Large intestine (tissue), 3 donors: Measurements from ENCODE around the gene CHRDL2. TPM values are rescaled to one million over a fixed set of nuclear protein-coding genes. Genes with fewer than 3 reads are reported as not detected.

Experiments
- DNase-seq, 2 donors: peaks; one replicate each; pipeline versions ENCODE4 v3.0.0 to v3.0.0-alpha.2; 2013
- H3K27ac ChIP-seq: one replicate; pipeline ENCODE4 v1.5.1; 2013; ENCODE audit warnings: low read length
- H3K27me3 ChIP-seq: 2 replicates; pipeline ENCODE4 v1.6.1; 2013; ENCODE audit warnings: low read length; ENCODE audit not compliant: control insufficient read depth, insufficient read depth
- H3K36me3 ChIP-seq: 2 replicates; pipeline ENCODE4 v1.6.1; 2013; ENCODE audit warnings: low read length; ENCODE audit not compliant: control insufficient read depth, insufficient read depth
- H3K4me1 ChIP-seq: one replicate; pipeline ENCODE4 v1.6.1; 2013; ENCODE audit warnings: low read length; ENCODE audit not compliant: control insufficient read depth, insufficient read depth
- H3K4me3 ChIP-seq: one replicate; pipeline ENCODE4 v1.5.1; 2013; ENCODE audit warnings: low read length
- H3K9me3 ChIP-seq: one replicate; pipeline ENCODE4 v1.6.1; 2013; ENCODE audit warnings: mild to moderate bottlenecking, low read depth, low read length, moderate library complexity; ENCODE audit not compliant: control insufficient read depth
- WGBS: methylation state at CpG from one replicate; pipeline ENCODE4 v1.1.5; 2013; ENCODE audit warnings: low lambda C conversion rate; ENCODE audit not compliant: insufficient coverage; 5-methylcytosine and 5-hydroxymethylcytosine counted together
- polyA plus RNA-seq: library from polyadenylated mRNA; unstranded; fragments of 120-200 nt; gene quantifications from one replicate; pipeline ENCODE4 v1.2.1, GENCODE V29; 2013

The CHRDL2 gene
- polyA plus RNA-seq, 1 donor, result 2.4 TPM

- no peak overlapping the region for H3K27ac ChIP-seq
- no peaks in the 10 kb centered on the region for H3K36me3 ChIP-seq
- no peaks in the 10 kb centered on the region for H3K4me1 ChIP-seq
- peaks cover 4% of the 10 kb centered on the region for H3K9me3 ChIP-seq
- H3K27me3 ChIP-seq, result peaks cover 35% of the 10 kb centered on the region
- no CpG with 5 or more reads among the region's 4 CpGs for WGBS
- H3K4me3 ChIP-seq, result no peak overlapping the region
- peak; percentile 57 to 70 for DNase-seq
Measured at GRCh38 chr11:74729397-74729796, 1.8 kb downstream of the CHRDL2 start.

DNA sequence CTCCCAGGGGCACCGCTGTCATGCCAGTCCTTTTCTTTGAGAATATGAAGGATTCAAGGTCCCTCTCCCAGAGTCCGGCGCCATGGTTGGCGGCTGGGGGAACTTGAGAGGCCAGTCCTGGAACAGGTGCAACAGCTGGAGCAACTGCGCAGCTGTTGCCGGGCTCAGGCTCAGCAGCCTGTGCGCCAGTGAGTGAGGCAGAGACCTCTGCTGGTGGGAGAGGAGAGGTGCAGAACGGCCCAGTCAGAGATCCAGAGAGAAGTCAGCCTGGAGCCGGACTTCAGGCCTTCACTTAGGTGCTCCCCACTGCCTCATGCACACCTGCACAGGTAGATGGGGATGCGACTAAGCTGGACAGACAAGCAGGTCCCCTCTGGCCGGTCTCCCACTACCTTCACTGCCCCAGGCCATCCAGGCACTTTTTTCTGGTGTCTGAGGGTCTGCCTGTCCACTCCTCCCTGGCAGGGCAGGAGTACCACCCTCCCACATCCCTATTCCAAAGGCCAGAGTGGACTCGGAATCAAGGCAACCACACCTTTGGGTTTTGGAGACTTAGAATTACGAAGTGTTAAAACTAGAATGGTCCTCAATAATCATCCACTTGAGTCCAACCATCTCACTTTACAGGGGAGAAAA is 4.6 kb downstream of the CHRDL2 start:
- Histone ChIP-seq H3K4me3 (no peak overlapping the region), H3K27me3 (peaks cover 23% of the 10 kb centered on the region), H3K4me1 (no peaks in the 10 kb centered on the region), H3K36me3 (no peaks in the 10 kb centered on the region), H3K9me3 (peaks cover 4% of the 10 kb centered on the region), H3K27ac (no peak overlapping the region)
- DNase-seq, result peak; percentile 71 to 87
- whole genome bisulfite sequencing, result no CpG with 5 or more reads among the region's 13 CpGs

GRCh38 chr11:74725701-74726100 is 5.5 kb downstream of the CHRDL2 start:
- Histone ChIP-seq H3K36me3 (no peaks in the 10 kb centered on the region), H3K4me3 (no peak overlapping the region), H3K27me3 (peaks cover 15% of the 10 kb centered on the region), H3K27ac (no peak overlapping the region), H3K4me1 (peaks cover 4% of the 10 kb centered on the region), H3K9me3 (no peaks in the 10 kb centered on the region)
- DNase-seq, result no peak
- WGBS, result no CpG with 5 or more reads among the region's 4 CpGs

DNA sequence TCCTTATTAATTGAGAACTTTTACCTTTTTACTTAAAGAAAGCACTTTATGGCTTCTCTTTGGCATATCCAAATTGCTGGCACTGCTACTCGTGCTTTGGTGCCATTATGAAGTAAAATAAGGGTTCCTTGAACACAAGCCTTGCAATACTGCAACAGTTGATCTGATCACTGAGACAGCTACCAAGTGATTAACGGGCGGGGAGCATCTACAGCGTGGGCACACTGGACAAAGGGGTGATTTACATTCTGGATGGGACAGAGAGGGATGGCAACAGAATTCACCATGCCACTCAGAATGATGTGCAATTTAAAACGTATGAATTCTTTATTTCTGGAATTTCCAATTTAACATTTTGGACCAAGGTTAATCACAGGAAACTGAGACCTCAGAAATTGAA is 7.7 kb downstream of the CHRDL2 start:
- Histone ChIP-seq H3K4me3 (no peak overlapping the region), H3K27me3 (no peaks in the 10 kb centered on the region), H3K27ac (no peak overlapping the region), H3K9me3 (no peaks in the 10 kb centered on the region), H3K4me1 (peaks cover 8% of the 10 kb centered on the region), H3K36me3 (no peaks in the 10 kb centered on the region)
- no CpG with 5 or more reads among the region's 5 CpGs for WGBS
- no peak for DNase-seq

- no peaks in the 10 kb centered on the region for H3K36me3 ChIP-seq
- no CpG with 5 or more reads among the region's 3 CpGs for WGBS
- H3K9me3 ChIP-seq, result no peaks in the 10 kb centered on the region
- peaks cover 16% of the 10 kb centered on the region for H3K4me1 ChIP-seq
- DNase-seq, result no peak
- peak overlapping the region; percentile 13 for H3K27ac ChIP-seq
- no peak overlapping the region for H3K4me3 ChIP-seq
- H3K27me3 ChIP-seq, result no peaks in the 10 kb centered on the region
Measured at GRCh38 chr11:74721479-74721835, 9.8 kb downstream of the CHRDL2 start.

DNA sequence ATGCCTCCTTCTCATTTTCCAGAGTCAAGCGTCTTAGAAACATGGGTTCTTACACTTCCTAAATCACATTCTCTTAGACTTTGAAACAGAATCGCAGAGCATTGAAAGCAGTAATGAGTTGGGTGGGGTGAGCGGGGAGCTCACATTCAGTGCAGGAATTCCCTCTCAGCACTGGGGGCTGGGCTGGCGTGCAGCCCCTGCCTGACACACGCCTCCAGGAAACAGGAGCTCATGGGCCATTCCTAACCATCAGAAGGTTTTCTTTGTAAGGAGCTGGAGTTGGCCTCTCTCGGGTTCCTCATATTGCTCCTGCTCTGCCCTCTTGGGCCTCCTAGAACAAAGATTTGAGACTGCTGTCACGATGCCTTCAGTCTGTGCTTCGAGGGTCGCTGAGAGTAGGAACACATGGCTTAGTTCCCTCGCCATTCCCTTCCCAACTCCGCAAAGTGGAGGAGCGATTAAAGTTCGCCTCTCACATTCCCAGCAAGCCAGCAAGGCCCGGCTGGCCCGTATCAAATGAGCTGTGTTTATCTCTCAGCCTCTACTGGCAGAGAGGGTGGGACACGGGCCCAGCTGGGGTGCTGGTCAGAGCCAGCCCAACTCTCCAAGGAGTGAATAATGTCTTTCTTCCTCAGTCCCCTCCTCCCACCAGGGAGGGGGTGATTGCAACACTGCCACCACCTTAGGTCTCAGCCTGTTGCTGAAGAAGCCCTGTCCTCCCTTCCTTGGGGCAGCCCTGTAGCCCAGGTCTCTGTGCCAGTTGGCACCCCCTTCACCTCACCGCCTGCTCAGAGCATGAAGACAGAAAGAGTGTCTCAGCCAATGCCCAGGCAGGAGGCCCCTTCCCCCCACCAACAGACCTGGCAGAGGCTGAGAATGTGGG is 10.4 kb downstream of the CHRDL2 start:
- Histone ChIP-seq H3K27ac (peak overlapping the region; percentile 54), H3K27me3 (no peaks in the 10 kb centered on the region), H3K36me3 (no peaks in the 10 kb centered on the region), H3K4me3 (no peak overlapping the region), H3K9me3 (no peaks in the 10 kb centered on the region), H3K4me1 (peaks cover 16% of the 10 kb centered on the region)
- no CpG with 5 or more reads among the region's 17 CpGs for WGBS
- DNase-seq, result peak; percentile 49 to 50

- Histone ChIP-seq H3K27me3 (no peaks in the 10 kb centered on the region), H3K4me3 (no peak overlapping the region), H3K4me1 (peaks cover 16% of the 10 kb centered on the region), H3K27ac (no peak overlapping the region), H3K36me3 (no peaks in the 10 kb centered on the region), H3K9me3 (no peaks in the 10 kb centered on the region)
- DNase-seq, result no peak
- WGBS, result no CpG with 5 or more reads among the region's 5 CpGs
Measured at GRCh38 chr11:74719011-74719410, 12.2 kb downstream of the CHRDL2 start.

GRCh38 chr11:74717221-74717969 is 13.8 kb downstream of the CHRDL2 start:
- no peaks in the 10 kb centered on the region for H3K36me3 ChIP-seq
- peaks cover 16% of the 10 kb centered on the region for H3K4me1 ChIP-seq
- WGBS, result no CpG with 5 or more reads among the region's 5 CpGs
- H3K4me3 ChIP-seq, result no peak overlapping the region
- peak overlapping the region; percentile 34 for H3K27ac ChIP-seq
- H3K27me3 ChIP-seq, result no peaks in the 10 kb centered on the region
- DNase-seq, result peak; percentile 35 to 70
- H3K9me3 ChIP-seq, result no peaks in the 10 kb centered on the region

DNA sequence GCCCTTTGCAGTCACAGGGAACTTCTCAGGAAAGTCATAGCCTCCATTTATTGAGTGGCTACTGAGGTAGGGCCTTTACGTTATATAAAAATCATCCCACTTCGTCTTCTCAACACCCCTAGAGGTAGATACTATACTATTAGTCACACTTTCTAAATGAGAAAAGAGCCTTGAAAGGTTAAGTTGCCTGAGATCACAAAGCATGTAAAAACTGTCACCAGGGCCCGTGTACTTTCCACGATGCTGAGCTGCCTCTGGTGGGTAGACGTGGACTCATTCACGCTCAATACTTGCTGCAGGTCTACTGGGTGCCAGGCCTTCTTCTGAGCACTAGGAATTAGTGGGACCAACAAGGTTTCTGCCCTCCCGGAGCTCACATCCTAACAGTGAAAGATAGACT is 16.3 kb downstream of the CHRDL2 start:
- no peak for DNase-seq
- H3K36me3 ChIP-seq, result no peaks in the 10 kb centered on the region
- H3K9me3 ChIP-seq, result no peaks in the 10 kb centered on the region

GRCh38 chr11:74713686-74714085 is 17.5 kb downstream of the CHRDL2 start:
- no CpG with 5 or more reads among the region's 4 CpGs for WGBS
- Histone ChIP-seq H3K27ac (no peak overlapping the region), H3K4me1 (peaks cover 18% of the 10 kb centered on the region), H3K36me3 (no peaks in the 10 kb centered on the region), H3K9me3 (no peaks in the 10 kb centered on the region), H3K27me3 (no peaks in the 10 kb centered on the region), H3K4me3 (no peak overlapping the region)
- no peak for DNase-seq

More for the DNA sequence above, 16.3 kb downstream of the CHRDL2 start:
- Histone ChIP-seq H3K27me3 (no peaks in the 10 kb centered on the region), H3K27ac (no peak overlapping the region), H3K4me3 (no peak overlapping the region), H3K4me1 (peaks cover 17% of the 10 kb centered on the region)
- no CpG with 5 or more reads among the region's 7 CpGs for whole genome bisulfite sequencing
